ENCODE data around the gene ANKDD1B.

Gene ANKDD1B

GRCh38 chr5:75640826-75641225 lies 29.6 kb downstream of the ANKDD1B start:
- Histone ChIP-seq H3K79me2 (ENCODE audit: low read length) (no peaks in the 10 kb centered on the region), H2AFZ (ENCODE audit: low read length) (no peak overlapping the region), H3K4me1 (ENCODE audit: low read length) (no peaks in the 10 kb centered on the region), H3F3A (ENCODE audit: insufficient read depth, low read length) (no peaks in the 10 kb centered on the region), H4K20me1 (ENCODE audit: insufficient read depth, low read length) (no peaks in the 10 kb centered on the region), H3K36me3 (replicated peaks; ENCODE audit: insufficient read depth, low read length) (no peaks in the 10 kb centered on the region), H3K9me3 (replicated peaks; ENCODE audit: insufficient read depth, low read length) (no peaks in the 10 kb centered on the region), H3K9ac (ENCODE audit: low read length) (no peak overlapping the region), H3K4me2 (ENCODE audit: low read depth, low read length) (no peak overlapping the region), H3K27ac (ENCODE audit: low read length) (no peak overlapping the region), H3K9me2 (replicated peaks; ENCODE audit: insufficient read depth, low read length) (no peaks in the 10 kb centered on the region), H3K4me3 (ENCODE audit: low read length) (no peak overlapping the region), H3K27me3 (replicated peaks; ENCODE audit: insufficient read depth, low read length) (no peaks in the 10 kb centered on the region)
- no peak for TF ChIP-seq EZH2phosphoT487 (IDR thresholded peaks at IDR 0.05; ENCODE audit: low read length)
- no peak for TF ChIP-seq EZH2 (optimal IDR thresholded peaks at IDR 0.05; ENCODE audit: low read depth, low read length)
- TF ChIP-seq, protein P1, sequence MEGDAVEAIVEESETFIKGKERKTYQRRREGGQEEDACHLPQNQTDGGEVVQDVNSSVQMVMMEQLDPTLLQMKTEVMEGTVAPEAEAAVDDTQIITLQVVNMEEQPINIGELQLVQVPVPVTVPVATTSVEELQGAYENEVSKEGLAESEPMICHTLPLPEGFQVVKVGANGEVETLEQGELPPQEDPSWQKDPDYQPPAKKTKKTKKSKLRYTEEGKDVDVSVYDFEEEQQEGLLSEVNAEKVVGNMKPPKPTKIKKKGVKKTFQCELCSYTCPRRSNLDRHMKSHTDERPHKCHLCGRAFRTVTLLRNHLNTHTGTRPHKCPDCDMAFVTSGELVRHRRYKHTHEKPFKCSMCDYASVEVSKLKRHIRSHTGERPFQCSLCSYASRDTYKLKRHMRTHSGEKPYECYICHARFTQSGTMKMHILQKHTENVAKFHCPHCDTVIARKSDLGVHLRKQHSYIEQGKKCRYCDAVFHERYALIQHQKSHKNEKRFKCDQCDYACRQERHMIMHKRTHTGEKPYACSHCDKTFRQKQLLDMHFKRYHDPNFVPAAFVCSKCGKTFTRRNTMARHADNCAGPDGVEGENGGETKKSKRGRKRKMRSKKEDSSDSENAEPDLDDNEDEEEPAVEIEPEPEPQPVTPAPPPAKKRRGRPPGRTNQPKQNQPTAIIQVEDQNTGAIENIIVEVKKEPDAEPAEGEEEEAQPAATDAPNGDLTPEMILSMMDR (IDR thresholded peaks at IDR 0.05; ENCODE audit: low read length) = no peak
- no peak for DNase-seq

GRCh38 chr5:75648712-75649111 lies 37.5 kb downstream of the ANKDD1B start:
- Histone ChIP-seq H3K79me2 (ENCODE audit: low read length) (no peaks in the 10 kb centered on the region), H3K36me3 (replicated peaks; ENCODE audit: insufficient read depth, low read length) (no peaks in the 10 kb centered on the region), H3K4me1 (ENCODE audit: low read length) (no peaks in the 10 kb centered on the region), H3K27me3 (replicated peaks; ENCODE audit: insufficient read depth, low read length) (no peaks in the 10 kb centered on the region), H3K9ac (ENCODE audit: low read length) (no peak overlapping the region), H3K4me3 (ENCODE audit: low read length) (no peak overlapping the region), H4K20me1 (ENCODE audit: insufficient read depth, low read length) (no peaks in the 10 kb centered on the region), H2AFZ (ENCODE audit: low read length) (no peak overlapping the region), H3F3A (ENCODE audit: insufficient read depth, low read length) (no peaks in the 10 kb centered on the region), H3K9me3 (replicated peaks; ENCODE audit: insufficient read depth, low read length) (no peaks in the 10 kb centered on the region), H3K9me2 (replicated peaks; ENCODE audit: insufficient read depth, low read length) (no peaks in the 10 kb centered on the region), H3K27ac (ENCODE audit: low read length) (no peak overlapping the region), H3K4me2 (ENCODE audit: low read depth, low read length) (no peak overlapping the region)
- TF ChIP-seq, protein P1 (IDR thresholded peaks at IDR 0.05; ENCODE audit: low read length) = no peak
- no peak for DNase-seq

DNA sequence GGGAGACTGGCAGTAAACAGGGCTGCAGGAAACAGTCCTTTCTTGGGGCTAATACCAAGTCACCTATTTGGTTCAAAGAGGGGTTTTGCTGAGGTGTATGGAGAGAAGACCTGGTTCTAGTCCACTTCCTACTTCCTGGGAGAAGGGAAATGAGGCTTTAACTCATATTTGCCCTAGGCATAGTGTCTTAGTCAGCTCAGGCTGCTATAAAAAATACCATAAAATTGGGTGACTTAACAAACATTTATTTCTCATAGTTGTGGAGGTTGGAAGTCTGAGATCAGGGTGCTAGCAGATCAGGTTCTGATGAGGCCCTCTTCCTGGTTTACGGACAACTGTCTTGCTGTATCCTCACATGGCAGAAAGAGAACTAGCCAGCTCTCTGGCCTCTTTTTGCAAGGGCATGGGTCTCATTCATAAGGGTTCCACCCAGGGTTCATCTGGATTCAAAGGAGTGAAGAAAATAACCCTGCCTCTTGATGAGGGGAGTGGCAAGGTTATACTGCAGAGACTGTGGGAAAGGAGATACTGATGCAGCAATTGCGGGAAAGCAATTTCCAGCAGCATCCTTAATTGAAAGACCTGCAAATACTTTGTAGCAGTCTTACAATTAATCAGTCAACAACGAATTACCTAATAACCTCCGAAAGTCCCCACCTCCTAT lies 40.5 kb downstream of the ANKDD1B start:
- H3K79me2 ChIP-seq (ENCODE audit: low read length) = no peaks in the 10 kb centered on the region
- no peak overlapping the region for H3K4me3 ChIP-seq (ENCODE audit: low read length)
- TF ChIP-seq EZH2phosphoT487 (IDR thresholded peaks at IDR 0.05; ENCODE audit: low read length) (no peak), EZH2 (optimal IDR thresholded peaks at IDR 0.05; ENCODE audit: low read depth, low read length) (no peak)
- TF ChIP-seq, protein P1 (IDR thresholded peaks at IDR 0.05; ENCODE audit: low read length) = no peak
- H3K27ac ChIP-seq (ENCODE audit: low read length) = no peak overlapping the region
- H3K4me2 ChIP-seq (ENCODE audit: low read depth, low read length) = no peak overlapping the region
- DNase-seq = no peak
- no peaks in the 10 kb centered on the region for H3K27me3 ChIP-seq (replicated peaks; ENCODE audit: insufficient read depth, low read length)
- no peaks in the 10 kb centered on the region for H4K20me1 ChIP-seq (ENCODE audit: insufficient read depth, low read length)
- no peak overlapping the region for H2AFZ ChIP-seq (ENCODE audit: low read length)
- no peaks in the 10 kb centered on the region for H3K36me3 ChIP-seq (replicated peaks; ENCODE audit: insufficient read depth, low read length)
- no peaks in the 10 kb centered on the region for H3F3A ChIP-seq (ENCODE audit: insufficient read depth, low read length)
- H3K9me3 ChIP-seq (replicated peaks; ENCODE audit: insufficient read depth, low read length) = no peaks in the 10 kb centered on the region
- H3K9me2 ChIP-seq (replicated peaks; ENCODE audit: insufficient read depth, low read length) = no peaks in the 10 kb centered on the region
- no peaks in the 10 kb centered on the region for H3K4me1 ChIP-seq (ENCODE audit: low read length)
- H3K9ac ChIP-seq (ENCODE audit: low read length) = no peak overlapping the region

Data from MM.1S (cell line).